Epithelial cell of esophagus (primary cell): ENCODE results near the gene PHLDB2.

Experiments
- DNase-seq: peaks from one replicate; pipeline ENCODE4 v3.0.0; 2010; ENCODE audit warnings: low read depth
- H3K4me3 ChIP-seq: 2 replicates; pipeline ENCODE4 v1.5.1; 2011; ENCODE audit warnings: mild to moderate bottlenecking, low read length, control low read depth
- TF ChIP-seq, protein P1 (sequence below): IDR thresholded peaks from 2 replicates; pipeline ENCODE4 v1.5.1; 2011; ENCODE audit warnings: low read depth, mild to moderate bottlenecking, low read length, control low read depth, inconsistent platforms; ENCODE audit not compliant: insufficient read depth; ENCODE audit errors: missing control alignments

Gene PHLDB2

DNA sequence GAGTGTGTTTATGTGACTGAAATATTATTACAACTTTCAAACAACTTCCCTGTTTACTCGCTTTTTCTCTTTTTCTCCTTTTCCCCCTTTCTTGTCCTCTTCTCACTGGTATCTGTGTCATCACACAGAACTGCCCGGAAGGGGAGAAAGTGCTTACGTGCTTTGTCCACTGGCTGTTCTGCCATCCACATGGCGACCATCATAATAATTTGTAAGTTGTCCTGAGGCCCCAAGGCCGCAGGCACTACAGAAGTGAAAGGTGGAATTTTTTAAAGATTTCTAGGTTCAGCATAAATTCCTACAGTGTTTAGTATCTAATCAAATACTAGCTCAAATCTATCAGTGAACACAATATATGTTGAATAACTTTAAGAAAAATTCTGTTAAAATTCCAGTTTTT lies 93.0 kb downstream of the PHLDB2 start:
- TF ChIP-seq, protein P1, sequence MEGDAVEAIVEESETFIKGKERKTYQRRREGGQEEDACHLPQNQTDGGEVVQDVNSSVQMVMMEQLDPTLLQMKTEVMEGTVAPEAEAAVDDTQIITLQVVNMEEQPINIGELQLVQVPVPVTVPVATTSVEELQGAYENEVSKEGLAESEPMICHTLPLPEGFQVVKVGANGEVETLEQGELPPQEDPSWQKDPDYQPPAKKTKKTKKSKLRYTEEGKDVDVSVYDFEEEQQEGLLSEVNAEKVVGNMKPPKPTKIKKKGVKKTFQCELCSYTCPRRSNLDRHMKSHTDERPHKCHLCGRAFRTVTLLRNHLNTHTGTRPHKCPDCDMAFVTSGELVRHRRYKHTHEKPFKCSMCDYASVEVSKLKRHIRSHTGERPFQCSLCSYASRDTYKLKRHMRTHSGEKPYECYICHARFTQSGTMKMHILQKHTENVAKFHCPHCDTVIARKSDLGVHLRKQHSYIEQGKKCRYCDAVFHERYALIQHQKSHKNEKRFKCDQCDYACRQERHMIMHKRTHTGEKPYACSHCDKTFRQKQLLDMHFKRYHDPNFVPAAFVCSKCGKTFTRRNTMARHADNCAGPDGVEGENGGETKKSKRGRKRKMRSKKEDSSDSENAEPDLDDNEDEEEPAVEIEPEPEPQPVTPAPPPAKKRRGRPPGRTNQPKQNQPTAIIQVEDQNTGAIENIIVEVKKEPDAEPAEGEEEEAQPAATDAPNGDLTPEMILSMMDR = no peak
- DNase-seq = no peak
- H3K4me3 ChIP-seq = no peak overlapping the region

- TF ChIP-seq, protein P1 = no peak
- no peak overlapping the region for H3K4me3 ChIP-seq
- DNase-seq = no peak
Observed at GRCh38 chr3:111952866-111953450, 93.9 kb downstream of the PHLDB2 start.

GRCh38 chr3:111954228-111954990 lies 95.3 kb downstream of the PHLDB2 start:
- TF ChIP-seq, protein P1 = no peak
- no peak overlapping the region for H3K4me3 ChIP-seq
- DNase-seq = no peak

DNA sequence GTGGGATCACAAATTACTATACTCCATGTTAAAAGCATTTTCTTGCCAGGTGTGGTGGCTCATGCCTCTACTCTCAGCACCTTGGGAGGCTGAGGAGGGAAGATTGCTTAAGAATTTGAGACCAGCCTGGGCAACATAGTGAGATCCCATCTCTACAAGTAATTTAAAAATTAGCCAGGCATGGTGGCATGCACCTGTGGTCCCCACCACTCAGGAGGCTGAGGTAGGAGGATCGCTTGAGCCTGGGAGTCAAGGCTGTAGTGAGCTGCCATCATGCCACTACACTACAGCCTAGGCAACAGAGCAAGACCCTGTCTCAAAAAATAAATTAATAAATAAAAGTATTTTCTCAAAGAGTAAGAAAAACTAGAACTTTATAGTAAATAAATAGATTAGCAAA lies 96.8 kb downstream of the PHLDB2 start:
- TF ChIP-seq, protein P1 = no peak
- no peak overlapping the region for H3K4me3 ChIP-seq
- no peak for DNase-seq

- TF ChIP-seq, protein P1 = no peak
- H3K4me3 ChIP-seq = no peak overlapping the region
- DNase-seq = no peak
Observed at GRCh38 chr3:111956449-111956848, 97.4 kb downstream of the PHLDB2 start.

GRCh38 chr3:111956995-111957734 lies 98.1 kb downstream of the PHLDB2 start:
- H3K4me3 ChIP-seq = no peak overlapping the region
- TF ChIP-seq, protein P1 = no peak
- DNase-seq = no peak
